ENCODE data around the gene KLHL3. TPM values are rescaled to one million over a fixed set of nuclear protein-coding genes. Genes with fewer than 3 reads are reported as not detected.
A peak's percentile ranks its signal among the peaks of the same experiment; 100 is the strongest.

KLHL3 gene
- total RNA-seq, 1 donor from 2014 or later: 16.8 TPM

DNA sequence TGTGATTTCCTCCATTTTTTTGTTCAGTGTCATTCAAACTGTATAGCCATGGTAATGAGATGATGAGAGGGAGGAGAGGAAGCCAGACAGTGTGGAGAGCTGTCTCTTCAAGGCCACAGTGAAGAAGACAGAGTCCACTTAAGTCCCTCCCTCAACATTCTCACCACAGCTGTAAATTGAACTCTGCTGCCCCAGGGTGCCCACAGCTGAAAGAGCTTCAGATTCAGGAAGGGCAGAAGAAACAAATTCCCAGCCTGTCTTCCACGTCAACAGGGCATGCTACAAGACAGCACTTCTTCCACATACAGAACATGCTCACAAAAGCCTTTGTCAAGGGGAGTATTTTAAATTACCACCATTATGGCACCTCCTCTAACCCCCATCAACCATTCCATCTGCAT lies 100.4 kb downstream of the KLHL3 start:
- DNase-seq (ENCODE audit: low spot score): no peak

DNA sequence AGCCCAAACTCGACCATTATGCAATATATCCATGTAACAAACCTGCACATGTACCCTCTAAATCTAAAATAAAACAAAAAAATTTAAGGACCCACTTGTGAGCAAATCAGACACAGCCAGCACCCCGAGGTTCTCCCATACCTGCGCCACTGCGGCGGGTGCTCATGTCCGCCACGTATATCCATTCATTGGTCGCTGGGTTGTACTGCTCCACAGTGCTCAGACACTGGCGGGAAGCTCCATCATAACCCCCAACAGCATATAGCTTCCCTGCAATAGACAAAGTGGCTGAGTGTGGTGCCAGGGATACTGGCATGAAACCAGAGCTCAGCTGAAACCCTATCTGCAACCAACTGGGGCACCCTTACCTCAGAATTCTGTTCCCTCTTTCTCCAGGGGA lies 102.0 kb downstream of the KLHL3 start:
- no peak for DNase-seq (ENCODE audit: low spot score)

DNA sequence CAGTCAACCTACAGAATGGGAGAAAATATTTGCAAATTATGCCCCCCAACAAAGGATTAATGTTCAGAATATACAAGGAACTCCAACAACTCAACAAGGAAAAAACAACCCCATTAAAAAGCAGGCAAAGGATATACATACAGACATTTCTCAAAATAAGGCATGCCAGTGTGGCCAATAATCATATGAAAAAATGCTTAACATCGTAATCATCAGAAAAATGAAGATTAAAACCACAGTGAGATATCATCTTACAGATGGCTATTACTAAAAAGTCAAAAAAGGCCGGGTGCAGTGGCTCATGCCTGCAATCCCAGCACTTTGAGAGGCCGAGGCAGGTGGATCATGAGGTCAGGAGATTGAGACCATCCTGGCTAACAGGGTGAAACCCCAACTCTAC lies 103.2 kb downstream of the KLHL3 start:
- no peak for DNase-seq (ENCODE audit: low spot score)

DNA sequence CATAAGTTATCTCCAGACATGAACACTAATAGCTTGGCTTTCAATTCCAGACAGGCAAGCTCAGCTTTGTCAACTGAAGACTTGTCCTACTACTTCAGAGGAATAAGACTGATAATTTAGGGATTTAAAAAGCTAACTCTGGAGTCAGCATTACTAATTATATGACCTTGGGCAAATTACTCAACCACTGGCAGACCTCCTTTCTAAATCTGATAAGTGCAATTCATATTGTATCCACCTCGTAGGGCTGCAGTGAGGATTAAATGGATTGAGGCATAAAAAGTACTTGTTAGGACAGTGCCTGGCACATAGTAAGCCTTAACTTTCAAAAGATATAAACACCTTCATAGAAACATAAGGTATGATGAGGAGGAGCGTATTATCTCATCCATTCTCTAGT lies 104.4 kb downstream of the KLHL3 start:
- no peak for DNase-seq (ENCODE audit: low spot score)

GRCh38 chr5:137630972-137631370 lies 104.9 kb downstream of the KLHL3 start:
- DNase-seq (ENCODE audit: low spot score): no peak

DNA sequence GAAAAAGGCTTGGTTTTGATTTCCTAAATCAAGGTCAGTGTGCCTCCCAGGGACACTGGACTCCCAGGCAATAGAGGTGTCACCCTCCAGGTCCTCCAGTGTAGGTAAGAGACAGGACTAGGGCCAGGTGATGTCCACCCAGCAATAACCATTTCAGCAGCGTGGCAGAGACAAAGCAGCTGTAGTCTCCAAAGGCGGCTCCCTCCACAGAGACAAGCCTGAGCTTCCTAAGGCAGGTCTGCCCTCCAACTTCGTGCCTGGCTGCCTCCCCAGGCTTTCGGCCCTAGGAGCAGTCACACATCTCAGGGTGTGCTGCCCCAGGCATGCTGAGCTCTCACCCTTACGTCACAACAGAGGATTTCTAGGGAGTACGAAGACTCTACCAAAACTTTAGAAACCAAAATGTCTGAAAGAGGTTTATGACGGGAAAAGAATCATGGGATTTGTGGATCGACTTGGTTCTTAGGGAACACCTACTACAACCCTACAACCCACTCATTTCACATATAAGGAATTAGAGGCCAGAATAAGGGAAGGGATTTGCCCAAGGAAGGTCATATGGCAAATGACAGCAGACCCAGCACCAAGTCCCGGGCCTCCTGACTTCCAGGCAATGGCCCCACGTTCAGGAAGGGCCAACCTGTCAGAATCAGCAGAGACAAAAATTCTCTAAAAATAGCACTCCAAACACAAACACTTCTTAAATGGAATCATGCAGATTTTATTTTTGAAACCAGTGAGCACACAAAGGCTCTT lies 105.5 kb downstream of the KLHL3 start:
- no peak for DNase-seq (ENCODE audit: low spot score)

- no peak for DNase-seq (ENCODE audit: low spot score)
Measured at GRCh38 chr5:137629646-137630045, 106.2 kb downstream of the KLHL3 start.

DNA sequence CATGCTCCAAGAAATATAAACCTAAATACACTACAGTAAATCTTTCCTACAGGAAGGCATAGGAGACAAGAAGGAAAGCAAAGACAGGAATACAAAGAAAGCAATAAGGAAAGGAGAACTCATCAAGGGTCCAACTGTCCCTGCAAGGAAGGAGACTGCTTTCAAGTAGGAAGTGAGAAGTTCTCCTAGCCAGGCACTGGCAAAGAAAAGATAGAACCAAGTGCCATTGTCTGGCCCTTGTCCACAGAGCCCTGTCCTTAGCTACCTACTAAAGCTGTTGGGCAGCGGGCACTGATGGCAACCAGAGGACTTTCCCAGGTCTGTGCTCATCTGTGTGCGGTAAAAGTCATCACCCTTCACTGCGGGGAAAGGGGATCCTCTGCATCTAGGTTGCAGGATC lies 108.2 kb downstream of the KLHL3 start:
- no peak for DNase-seq (ENCODE audit: low spot score)

GRCh38 chr5:137627293-137627692 lies 108.6 kb downstream of the KLHL3 start:
- DNase-seq (ENCODE audit: low spot score): no peak

DNA sequence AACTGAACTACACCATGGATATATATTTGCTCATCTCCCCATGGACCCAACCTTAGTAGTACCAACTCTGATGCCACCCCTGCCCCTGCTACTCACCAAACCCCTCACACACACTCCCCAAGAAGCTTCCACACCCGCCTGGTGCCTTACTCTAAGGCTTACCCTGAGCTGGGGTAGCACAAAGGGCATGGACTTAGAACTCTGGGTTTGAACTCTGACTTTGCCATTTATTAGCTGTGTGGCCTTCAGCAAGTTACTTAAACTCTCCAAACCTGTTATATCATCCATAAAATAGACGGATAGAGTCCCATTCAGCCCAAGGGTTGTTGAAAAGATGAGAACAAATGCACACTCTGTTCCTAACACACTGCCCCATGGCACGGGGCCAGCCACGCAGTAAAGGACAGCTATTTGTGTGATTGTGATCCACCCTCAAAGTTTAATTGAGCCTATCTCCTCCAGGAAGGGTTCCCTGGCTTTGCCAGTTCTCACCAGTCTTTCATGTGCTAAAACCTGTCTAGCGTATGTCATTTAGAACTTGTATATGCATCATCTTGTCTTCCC lies 111.0 kb downstream of the KLHL3 start:
- no peak for DNase-seq (ENCODE audit: low spot score)

- DNase-seq (ENCODE audit: low spot score): peak; percentile 55
Measured at GRCh38 chr5:137622850-137623249, 113.0 kb downstream of the KLHL3 start.

DNA sequence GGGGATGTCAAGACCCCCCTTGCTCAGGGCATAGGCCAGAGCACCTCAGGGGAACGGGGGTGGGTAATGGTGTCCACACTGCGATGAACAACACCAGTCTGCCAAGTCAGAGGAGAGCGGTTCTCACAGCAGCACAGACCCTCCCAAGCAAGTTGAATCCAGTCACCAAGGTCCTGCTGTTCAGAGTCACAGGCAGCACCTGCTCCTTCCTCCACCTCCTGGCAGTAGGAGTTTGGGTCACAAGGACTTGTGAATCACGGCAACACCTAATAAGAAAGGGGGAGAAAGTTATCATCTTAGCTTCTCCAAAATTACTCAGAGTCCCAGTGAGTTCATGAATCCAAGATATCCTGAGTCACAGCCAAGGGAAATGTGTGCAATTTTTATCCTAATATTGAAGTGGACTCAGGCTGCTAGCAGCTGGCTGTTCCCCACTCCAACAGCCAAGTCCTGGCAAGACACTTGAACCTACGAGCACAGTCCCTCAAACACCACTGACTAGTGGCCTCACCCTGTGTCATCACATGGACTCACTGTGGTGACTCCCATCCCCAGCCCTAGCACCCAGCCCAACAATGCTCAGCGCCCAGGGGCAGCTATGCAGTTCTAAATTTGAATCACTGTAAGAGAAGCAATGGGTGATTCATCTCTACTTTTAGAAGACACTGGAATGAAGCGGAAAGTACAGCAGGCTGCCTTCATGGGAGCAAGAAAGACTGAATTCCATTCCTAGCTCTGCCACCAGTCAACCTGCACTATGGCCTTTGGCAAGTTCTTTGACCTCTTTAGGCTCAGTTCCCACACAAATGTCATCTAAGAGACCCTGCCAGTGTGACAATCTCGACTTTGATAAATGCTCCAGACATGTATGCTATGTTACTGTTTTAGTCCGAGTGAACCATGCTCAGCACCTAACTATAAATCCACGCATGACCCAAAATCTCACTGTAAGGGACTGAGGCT lies 113.7 kb downstream of the KLHL3 start:
- no peak for DNase-seq (ENCODE audit: low spot score)

DNA sequence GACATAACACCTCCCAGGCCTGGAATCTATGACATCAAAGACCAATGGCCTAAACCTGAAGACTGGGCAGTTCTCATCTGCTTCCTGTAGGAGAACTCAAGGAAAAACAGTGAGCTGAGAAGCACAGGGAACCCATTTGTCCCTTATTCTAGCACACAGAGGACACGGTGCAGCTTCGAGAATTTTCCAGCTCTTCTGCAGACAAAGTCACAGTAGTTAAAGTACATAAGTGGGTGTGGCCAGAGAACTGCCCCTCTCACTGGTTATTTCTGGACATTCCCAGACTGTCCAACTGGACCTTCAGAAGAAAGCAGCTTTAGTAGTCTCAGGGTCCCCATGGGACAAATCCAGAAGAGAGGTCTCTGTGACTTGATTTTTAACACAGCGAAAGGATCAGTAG lies 114.6 kb downstream of the KLHL3 start:
- DNase-seq (ENCODE audit: low spot score): no peak

DNA sequence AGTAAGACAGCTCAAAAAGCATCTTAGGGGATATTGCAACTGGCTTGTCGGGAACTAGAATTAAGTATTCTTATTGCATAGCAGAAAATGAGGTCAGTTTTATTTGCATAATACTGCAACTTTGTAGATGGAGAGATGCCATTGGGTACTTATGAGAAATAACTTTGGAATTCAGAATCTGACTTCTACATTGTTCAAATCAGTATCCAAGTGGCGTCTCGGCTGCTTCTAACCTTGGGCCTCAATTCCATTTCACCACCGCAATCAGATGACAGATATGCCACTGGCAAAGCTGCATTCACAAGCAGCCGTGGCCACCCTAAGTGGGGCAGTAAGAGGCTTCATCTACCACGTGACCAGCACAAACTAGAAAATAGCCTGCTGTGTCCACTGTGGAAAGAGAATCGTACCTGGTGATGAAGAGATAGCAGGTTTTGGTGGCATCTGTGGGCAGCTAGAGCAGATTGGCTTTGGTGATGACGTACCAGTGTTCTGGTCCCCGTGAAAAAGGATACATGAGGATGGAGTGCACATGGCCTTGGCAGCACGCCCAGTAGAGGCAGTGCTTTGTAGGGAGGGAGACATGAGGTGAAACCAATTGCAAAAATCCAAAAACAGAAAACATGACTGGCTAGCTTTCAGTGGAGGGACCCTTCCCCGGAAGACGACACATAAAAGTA lies 116.6 kb downstream of the KLHL3 start:
- DNase-seq (ENCODE audit: low spot score): peak; percentile 66

DNA sequence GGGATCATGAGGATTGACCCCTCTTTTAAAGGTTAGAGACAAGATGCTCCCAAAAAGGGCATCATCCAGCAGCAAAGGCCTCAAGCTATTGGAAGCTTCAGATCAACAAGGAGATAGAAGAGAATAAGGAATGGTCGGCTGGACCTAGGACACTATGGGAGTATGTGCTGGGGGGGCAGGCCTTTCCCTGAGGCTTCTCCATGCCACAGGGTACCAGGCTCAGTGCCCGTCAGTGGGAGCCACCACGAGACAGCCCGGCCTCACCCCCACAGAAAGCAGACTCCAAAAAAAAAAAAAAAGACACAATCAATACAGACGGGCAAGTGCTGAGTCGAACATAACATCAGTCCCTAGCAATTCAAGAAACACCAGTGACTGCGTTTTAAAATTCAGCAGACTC lies 117.4 kb downstream of the KLHL3 start:
- DNase-seq (ENCODE audit: low spot score): no peak

GRCh38 chr5:137617528-137618205 lies 118.2 kb downstream of the KLHL3 start:
- DNase-seq (ENCODE audit: low spot score): no peak

DNA sequence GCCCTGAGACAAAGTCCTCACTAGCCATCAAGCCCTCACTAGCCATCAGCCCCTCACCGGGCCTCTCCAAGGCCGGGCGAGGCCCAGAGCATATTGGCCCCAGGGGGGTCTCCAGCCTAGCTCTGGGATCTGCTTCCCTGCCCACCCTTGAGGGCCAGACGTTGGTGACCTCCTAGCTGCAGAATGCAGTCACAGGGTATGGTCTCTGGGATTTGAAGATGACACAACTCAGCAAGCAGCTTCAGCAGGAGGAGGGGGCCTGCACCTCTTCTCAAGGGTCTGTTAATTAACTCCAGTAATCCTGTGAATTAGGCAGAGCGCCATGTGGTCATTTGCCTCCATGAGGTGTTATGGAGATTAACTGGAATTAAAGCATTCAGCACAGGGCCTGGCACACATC lies 119.8 kb downstream of the KLHL3 start:
- DNase-seq (ENCODE audit: low spot score): no peak

DNA sequence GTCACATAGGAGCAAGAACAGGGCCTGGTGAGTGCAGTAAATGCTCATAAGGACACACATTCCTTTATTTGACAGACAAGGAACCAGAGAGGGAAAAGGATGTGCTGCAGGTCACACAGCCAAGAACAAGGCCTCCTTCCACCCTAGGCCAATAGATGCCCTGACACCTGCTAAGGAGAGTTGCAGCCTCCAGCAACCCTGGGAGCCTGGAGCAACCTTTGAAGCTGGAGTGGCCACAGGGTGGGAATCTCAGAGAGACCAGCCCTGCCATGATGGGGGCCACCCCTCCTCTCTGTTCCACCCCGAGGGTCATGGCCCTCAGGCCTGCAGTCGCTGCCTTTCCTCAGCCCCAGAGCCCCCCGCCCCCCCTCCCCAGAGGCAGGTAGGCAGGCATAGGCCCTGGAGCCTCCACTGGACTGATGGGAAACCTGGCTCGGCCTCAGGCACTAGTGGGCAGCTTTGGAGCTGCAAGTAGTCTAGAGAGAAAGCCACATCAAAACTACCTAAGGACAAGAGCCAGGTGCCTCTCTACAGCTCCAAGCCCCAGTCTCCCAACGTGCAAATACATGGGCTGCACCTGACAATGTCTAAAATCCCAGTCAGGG lies 120.6 kb downstream of the KLHL3 start:
- no peak for DNase-seq (ENCODE audit: low spot score)

DNA sequence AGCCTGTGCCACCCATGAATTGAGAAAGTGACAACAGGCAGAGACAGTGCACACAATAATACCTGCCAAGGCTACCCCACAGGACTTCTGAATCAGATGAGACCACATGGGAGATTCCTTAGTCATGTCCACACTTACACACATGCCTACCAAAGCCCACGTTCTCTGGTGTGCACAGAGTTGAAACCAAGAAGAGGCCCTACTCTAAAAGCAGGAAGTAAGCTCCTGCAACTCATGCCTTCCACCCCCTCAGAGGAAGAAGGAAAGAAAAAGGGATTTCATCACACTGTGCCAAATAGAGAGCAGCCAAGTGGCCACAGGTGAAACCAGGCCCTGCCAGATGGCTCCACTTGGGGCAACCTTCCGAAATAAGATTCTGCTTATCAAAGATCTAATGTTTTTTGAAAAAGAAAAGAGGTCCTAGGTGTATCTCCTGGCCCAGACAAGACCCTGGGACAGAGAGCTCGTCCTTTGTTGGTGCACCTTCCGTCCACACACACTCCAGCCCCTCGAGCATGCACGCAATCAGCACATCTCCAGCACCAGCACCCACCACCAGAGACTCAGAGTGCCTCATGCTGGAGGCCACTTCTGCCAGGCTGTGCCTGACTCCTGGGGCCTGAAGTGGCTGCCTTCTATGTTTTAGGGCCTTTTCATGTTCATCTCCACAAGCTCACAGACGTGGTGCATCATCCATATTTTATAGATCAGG lies 122.2 kb downstream of the KLHL3 start:
- no peak for DNase-seq (ENCODE audit: low spot score)

GRCh38 chr5:137612576-137612975 lies 123.3 kb downstream of the KLHL3 start:
- no peak for DNase-seq (ENCODE audit: low spot score)
